SKM-1 treated with dmso at 0.1 percent for 144 hours (cell line): ENCODE measurements around the gene RPGR.
A peak's percentile ranks its signal among the peaks of the same experiment; 100 is the strongest.

Experiments used
- DNase-seq: peaks from one replicate; lab custom pipeline; 2025; ENCODE audit not compliant: unreplicated experiment; lab: John Stamatoyannopoulos, UW

RPGR gene

DNA sequence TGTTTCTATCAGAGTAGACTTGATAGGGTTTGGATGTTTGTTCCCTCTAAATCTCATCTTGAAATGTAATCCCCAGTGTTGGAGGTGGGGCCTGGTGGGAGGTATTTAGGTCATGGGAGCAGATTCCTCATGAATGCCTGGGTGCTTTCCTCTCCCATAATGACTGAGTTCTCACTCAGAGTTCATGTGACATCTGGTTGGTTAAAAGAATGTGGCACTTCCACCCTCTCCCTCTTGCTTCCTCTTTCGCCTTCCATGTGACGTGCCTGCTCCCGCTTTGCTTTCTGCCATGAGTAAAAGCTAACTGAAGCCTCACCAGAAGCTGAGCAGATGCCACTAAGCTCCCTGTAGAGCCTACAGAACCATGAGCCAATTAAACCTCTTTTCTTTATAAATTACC is 59.3 kb downstream of the RPGR start:
- no peak for DNase-seq

GRCh38 chrX:38262715-38263620 is 64.3 kb downstream of the RPGR start:
- no peak for DNase-seq

DNA sequence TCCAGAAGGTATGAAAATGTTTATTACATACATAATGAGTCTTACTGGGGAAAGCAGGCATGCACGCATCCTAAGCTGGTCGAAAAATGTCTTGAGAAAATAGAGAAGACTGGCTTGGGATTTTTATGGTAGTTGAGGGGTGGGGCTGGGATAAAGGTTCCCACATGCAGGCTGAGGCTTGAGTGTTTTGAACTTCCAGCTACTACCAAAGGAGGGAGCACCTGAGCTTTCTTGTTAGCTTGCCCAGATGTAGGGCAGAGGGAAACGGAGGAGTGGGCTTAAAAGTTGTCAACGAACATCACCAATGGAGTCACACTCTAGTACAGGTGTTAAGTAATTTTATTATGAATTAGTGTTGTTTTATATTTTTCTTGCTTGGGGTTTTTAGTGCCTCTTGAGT is 67.1 kb downstream of the RPGR start:
- DNase-seq: no peak

DNA sequence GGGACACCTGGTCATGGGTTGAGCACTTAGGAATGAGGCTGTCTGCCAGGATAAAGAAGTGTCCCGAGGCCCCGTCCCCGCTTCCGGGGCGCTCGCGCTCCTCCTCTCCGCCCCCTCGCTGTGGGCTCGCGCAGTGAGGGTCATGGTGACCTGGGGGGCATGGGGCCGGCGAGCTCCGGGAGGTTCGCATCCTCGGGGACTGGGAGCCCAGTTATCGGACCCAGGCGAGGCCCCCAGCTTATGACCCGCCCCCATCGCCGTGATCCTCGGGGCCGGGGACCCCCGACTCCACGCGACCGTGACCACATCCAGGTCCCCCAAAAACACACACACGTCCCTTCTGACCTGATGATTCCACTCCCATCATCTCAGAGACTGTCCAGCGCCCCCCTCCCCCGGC is 71.3 kb downstream of the RPGR start:
- no peak for DNase-seq

- no peak for DNase-seq
Observed at GRCh38 chrX:38249965-38250364, 77.3 kb downstream of the RPGR start.

DNA sequence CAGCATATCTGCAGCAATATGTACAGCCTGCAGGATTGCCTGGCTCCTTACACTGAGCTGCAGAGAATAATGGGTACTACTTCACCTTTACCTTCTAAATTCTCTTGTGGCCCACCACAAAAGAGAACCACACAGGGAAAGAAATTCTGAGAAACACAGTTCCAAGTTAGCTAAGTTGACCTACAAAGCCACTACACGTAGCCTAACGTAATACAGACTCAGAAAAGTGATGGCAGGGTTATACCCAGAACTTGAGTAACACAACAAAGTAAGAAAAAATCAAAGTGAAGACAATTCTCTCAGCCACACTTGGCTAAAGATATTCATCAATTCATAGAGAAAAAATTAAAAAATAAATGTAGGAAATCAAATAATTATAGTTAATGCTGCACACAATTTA is 80.3 kb downstream of the RPGR start:
- no peak for DNase-seq

- DNase-seq: no peak
Observed at GRCh38 chrX:38240541-38240940, 86.8 kb downstream of the RPGR start.

- DNase-seq: no peak
Observed at GRCh38 chrX:38236901-38237615, 90.3 kb downstream of the RPGR start.

- no peak for DNase-seq
Observed at GRCh38 chrX:38233891-38234667, 93.2 kb downstream of the RPGR start.

GRCh38 chrX:38232079-38232686 is 95.1 kb downstream of the RPGR start:
- DNase-seq: no peak

- no peak for DNase-seq
Observed at GRCh38 chrX:38225093-38225492, 102.2 kb downstream of the RPGR start.

DNA sequence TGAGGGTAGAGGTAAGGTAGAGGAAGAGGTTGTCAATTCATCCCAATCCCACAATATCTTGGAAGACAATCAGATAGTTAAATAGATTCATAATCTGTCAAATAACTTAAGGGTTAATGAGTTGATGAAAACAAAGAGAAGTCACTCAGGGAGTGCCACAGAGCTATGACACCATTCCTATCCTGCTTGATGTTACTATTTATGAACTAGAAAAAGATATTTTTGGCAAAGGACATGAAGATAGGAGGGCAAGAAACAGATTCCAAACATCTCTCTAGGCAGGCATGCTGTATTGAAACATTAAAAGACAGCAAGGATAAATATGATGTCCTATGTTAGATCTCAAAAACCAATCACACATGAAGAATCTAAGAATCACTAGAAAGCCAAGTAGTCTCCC is 103.1 kb downstream of the RPGR start:
- DNase-seq: no peak

DNA sequence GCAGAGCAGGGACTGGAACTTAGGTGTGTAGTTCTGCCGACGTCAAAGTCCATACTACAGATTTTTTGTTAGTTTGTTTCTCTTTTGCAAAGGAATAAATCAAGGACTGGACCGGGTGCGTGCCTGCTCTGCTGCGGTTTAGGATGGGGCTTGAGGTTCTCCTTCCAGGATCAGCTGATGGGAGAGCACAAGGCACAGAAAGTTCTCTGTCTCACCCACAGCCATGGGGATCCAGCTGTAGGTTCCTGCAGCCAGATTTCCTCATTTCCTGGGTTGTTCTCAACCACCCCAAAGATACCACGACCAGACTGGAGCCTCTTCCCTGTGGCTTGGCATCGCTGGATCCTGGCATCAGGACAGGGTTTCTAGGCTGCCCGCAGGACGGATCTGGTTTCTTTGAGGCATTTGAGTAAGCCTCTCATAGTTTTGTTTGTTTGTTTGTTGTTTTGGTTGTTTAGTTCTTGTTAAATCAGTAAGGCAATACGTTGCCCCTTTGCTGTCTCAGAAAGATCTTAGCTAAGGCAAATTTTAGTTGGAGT is 105.8 kb downstream of the RPGR start:
- DNase-seq: no peak

DNA sequence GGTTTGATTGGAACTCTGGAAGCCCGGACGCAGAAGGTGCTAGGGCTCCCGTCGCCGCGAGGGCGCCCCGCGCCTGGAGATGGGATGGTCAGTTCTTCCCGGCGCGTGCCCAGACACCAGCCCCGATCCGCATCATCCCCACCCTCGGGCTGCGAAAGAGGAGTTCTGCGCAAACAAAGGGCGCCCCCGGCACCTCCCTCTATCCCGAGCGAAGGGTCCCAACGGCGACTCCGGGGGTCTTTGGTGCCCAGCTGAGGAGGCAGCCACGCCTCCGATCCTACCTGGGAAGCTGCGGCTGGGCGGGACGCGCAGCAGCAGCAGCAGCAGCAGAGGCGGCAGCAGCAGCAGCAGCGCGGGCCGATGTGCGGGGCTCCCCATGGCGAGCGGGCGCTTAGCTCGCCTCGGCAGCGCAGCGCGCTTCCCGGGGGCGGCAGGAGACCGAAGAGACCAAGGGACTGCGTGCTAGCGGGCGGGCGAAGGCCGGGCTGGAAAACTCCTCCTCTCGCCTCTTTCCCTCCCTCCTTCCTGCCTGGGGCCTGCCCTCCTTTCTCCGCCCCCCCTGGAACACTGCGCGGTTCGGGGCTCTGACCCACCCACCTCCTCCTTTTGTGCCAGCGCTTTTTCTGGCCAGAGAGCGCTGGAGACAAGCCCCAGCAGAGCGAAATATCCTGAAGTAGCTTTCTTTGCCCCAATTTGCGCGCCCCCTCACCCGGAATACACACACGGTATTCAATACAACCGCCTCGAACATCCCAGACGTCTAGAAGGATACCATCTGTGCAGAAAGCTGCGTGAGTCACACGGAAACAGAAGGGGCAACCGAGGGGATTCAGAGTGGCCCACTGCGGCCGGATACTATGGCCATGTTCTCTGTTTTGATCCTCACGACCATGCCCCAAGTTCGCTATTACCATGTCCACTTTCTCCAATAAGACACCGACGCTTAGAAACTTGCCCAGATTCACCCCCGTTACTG is 106.6 kb downstream of the RPGR start, which contains the start of gene SRPX:
SRPX (minus strand) TSS at position 457 of the 976 bp plus-strand sequence; CDS start at position 378, 79 bp downstream.
- no peak for DNase-seq

- peak; percentile 14 for DNase-seq
Observed at GRCh38 chrX:38220024-38220414, 107.3 kb downstream of the RPGR start.
